MCF 10A (cell line): Measurements from ENCODE around the gene NR1H3. TPM values are rescaled to one million over a fixed set of nuclear protein-coding genes. Genes with fewer than 3 reads are reported as not detected.

Source experiments
- BruUV-seq: library from RNA; stranded (reverse); fragments of 400-500 nt; replicated peaks from 2 replicates; lab custom pipeline; 2021; lab: Mats Ljungman, UMichigan
- CTCF ChIA-PET: fragments of 300-600 bp; sonication (Branson Sonifier 250); formaldehyde crosslinking; extraction: SDS; loops from one replicate; lab custom pipeline; 2021; ENCODE audit warnings: antibody characterized with exemption, inconsistent platforms; lab: Yijun Ruan, JAX
- POLR2A ChIA-PET: fragments of 300-600, 350-650 bp; sonication (Branson Sonifier 250); formaldehyde crosslinking; extraction: SDS; loops from one replicate; lab custom pipeline; 2020; ENCODE audit warnings: antibody characterized with exemption, inconsistent platforms; lab: Yijun Ruan, JAX
- DNase-seq: peaks from one replicate; pipeline ENCODE4 v3.0.0-alpha.2; 2018; ENCODE audit not compliant: unreplicated experiment
- H3K27ac Mint-ChIP-seq: one replicate; pipeline ENCODE4 v1.8.0; 2022; ENCODE audit warnings: mild to moderate bottlenecking, low read depth, mixed read lengths; ENCODE audit not compliant: unreplicated experiment
- H3K27me3 Mint-ChIP-seq: one replicate; pipeline ENCODE4 v1.8.0; 2022; ENCODE audit warnings: mixed read lengths; ENCODE audit not compliant: insufficient read depth, unreplicated experiment
- H3K36me3 Mint-ChIP-seq: one replicate; pipeline ENCODE4 v1.8.0; 2022; ENCODE audit warnings: mild to moderate bottlenecking, moderate library complexity, mixed read lengths; ENCODE audit not compliant: insufficient read depth, unreplicated experiment
- H3K4me1 Mint-ChIP-seq: one replicate; pipeline ENCODE4 v1.8.0; 2022; ENCODE audit warnings: mixed read lengths; ENCODE audit not compliant: insufficient read depth, unreplicated experiment
- H3K4me3 Mint-ChIP-seq: one replicate; pipeline ENCODE4 v1.8.0; 2022; ENCODE audit warnings: mild to moderate bottlenecking, moderate library complexity, mixed read lengths; ENCODE audit not compliant: unreplicated experiment
- H3K9me3 Mint-ChIP-seq: one replicate; pipeline ENCODE4 v1.8.0; 2022; ENCODE audit warnings: mixed read lengths; ENCODE audit not compliant: unreplicated experiment
- intact Hi-C: fragments of 100-400 bp; cut with micrococcal nuclease; formaldehyde crosslinking; loops from 2 replicates; pipeline ENCODE4 v1.14.1; 2022
- total RNA-seq: library from RNA; stranded (reverse); gene quantifications from 2 replicates; pipeline ENCODE4 v1.2.3, GENCODE V29; 2022
- TF ChIP-seq, protein P1 (sequence below): fragments of 200-600 bp; IDR thresholded peaks from one replicate; pipeline ENCODE4 v1.8.0; 2022; ENCODE audit warnings: antibody characterized with exemption, mild to moderate bottlenecking; ENCODE audit not compliant: unreplicated experiment

Gene NR1H3
- total RNA-seq, 1 experiment from 2014 or later, result 17.8 TPM

DNA sequence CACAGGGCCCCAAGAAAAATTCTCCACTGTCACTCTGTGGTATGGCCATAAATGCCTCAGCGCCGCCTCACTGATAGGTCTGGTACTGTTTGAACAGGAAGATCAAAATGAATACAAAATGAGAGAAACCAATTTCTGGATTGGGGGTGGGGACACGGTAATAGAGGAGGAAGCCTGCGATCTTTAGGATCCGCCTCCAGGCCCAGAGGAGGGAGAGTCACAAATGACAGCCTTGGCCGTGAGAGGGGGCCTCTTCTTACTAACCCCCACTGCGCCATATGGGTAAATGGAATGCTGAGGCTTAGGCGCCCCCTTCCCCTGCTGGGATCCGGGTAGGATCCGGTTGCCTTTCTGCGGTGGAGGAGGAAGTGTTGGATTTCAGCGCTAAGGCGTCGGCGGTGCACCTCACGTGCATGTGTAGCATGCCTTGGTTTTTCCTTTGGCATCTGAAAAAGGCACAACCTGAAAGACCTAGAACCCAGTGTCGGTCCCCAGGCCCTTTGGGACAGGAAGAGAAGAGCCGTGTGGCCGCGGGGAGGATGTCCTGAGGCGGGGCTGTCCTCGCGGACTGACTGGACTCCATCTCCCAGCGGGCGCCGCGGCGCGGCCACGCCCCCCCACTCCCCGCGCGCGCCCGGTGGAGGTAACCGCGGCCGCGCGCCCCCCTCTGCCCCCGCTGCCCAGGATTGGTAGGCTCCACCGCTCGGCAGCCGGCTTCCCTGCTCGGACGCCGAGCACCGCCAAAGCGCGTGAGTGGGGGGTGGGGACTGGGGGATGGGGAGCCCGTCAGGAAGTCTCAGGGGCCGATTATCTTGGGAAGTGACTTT lies 11.4 kb downstream of the NR1H3 start:
- peak; percentile 84 for DNase-seq
- Mint-ChIP-seq H3K27me3 (no peaks in the 10 kb centered on the region), H3K4me3 (peak overlapping the region; percentile 85), H3K9me3 (no peaks in the 10 kb centered on the region), H3K27ac (peak overlapping the region; percentile 78), H3K36me3 (no peaks in the 10 kb centered on the region), H3K4me1 (peaks cover 16% of the 10 kb centered on the region)
- CTCF ChIA-PET, result no interaction called here
- TF ChIP-seq, protein P1, sequence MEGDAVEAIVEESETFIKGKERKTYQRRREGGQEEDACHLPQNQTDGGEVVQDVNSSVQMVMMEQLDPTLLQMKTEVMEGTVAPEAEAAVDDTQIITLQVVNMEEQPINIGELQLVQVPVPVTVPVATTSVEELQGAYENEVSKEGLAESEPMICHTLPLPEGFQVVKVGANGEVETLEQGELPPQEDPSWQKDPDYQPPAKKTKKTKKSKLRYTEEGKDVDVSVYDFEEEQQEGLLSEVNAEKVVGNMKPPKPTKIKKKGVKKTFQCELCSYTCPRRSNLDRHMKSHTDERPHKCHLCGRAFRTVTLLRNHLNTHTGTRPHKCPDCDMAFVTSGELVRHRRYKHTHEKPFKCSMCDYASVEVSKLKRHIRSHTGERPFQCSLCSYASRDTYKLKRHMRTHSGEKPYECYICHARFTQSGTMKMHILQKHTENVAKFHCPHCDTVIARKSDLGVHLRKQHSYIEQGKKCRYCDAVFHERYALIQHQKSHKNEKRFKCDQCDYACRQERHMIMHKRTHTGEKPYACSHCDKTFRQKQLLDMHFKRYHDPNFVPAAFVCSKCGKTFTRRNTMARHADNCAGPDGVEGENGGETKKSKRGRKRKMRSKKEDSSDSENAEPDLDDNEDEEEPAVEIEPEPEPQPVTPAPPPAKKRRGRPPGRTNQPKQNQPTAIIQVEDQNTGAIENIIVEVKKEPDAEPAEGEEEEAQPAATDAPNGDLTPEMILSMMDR, result no peak
- intact Hi-C loops, result loop anchor here (5.0 kb wide), 1 partner anchor 52 kb away; no protein-coding TSS in a partner anchor
- BruUV-seq, result TSS peak; percentile 22
- POLR2A ChIA-PET, result interaction anchor here (1.5 to 2.2 kb wide), 3 partner anchors 20 to 24 kb away, joined by 4 to 9 read pairs (median 8); partner anchors contain the start of gene ACP2

DNA sequence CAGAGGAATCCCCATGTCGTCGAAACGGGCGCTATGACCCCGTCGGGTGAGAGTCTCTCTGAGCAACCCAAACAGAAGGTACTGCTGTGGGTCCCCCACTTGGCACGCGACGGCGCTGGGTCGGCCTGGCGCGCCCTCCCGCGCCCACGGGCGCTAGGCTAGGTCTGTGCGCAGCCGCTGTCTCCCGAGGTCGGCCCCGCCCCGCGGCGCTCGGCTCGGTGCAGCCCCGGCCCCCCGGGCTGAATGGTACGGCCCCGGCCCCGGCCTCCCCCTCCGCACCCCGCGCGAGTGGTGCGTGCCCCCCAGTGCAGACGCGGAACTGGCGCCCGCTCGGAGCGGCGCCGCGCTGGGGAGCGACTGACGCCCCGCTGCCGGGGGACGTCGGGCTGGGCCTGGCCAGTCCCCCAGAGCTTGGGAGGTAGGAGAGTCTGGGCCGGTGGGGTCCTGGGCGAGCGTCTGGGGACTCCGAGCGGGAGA lies 12.1 kb downstream of the NR1H3 start, which contains the start of gene MADD:
Gene MADD, plus strand, starts transcription at position 305 of the 477 bp plus-strand sequence.
- peaks cover 3% of the 10 kb centered on the region for H3K36me3 Mint-ChIP-seq
- ChIA-PET CTCF (interaction anchor here (0.7 to 0.8 kb wide), 2 partner anchors 103 to 454 kb away, joined by 3 read pairs; no protein-coding TSS in a partner anchor), POLR2A (interaction anchor here (1.1 to 2.1 kb wide), 5 partner anchors 8 to 184 kb away, joined by 3 to 9 read pairs (median 8); partner anchors contain the start of genes ACP2 and DDB2)
- no peaks in the 10 kb centered on the region for H3K27me3 Mint-ChIP-seq
- H3K4me3 Mint-ChIP-seq, result peak within 1 kb of the TSS; percentile 85
- intact Hi-C loops, result loop anchor here (5.0 kb wide), 2 partner anchors 53 to 87 kb away; no protein-coding TSS in a partner anchor
- H3K9me3 Mint-ChIP-seq, result no peaks in the 10 kb centered on the region
- TF ChIP-seq, protein P1, result no peak
- no TSS peak for BruUV-seq
- peak; percentile 70 for DNase-seq
- H3K27ac Mint-ChIP-seq, result peak within 1 kb of the TSS; percentile 78
- peaks cover 16% of the 10 kb centered on the region for H3K4me1 Mint-ChIP-seq

DNA sequence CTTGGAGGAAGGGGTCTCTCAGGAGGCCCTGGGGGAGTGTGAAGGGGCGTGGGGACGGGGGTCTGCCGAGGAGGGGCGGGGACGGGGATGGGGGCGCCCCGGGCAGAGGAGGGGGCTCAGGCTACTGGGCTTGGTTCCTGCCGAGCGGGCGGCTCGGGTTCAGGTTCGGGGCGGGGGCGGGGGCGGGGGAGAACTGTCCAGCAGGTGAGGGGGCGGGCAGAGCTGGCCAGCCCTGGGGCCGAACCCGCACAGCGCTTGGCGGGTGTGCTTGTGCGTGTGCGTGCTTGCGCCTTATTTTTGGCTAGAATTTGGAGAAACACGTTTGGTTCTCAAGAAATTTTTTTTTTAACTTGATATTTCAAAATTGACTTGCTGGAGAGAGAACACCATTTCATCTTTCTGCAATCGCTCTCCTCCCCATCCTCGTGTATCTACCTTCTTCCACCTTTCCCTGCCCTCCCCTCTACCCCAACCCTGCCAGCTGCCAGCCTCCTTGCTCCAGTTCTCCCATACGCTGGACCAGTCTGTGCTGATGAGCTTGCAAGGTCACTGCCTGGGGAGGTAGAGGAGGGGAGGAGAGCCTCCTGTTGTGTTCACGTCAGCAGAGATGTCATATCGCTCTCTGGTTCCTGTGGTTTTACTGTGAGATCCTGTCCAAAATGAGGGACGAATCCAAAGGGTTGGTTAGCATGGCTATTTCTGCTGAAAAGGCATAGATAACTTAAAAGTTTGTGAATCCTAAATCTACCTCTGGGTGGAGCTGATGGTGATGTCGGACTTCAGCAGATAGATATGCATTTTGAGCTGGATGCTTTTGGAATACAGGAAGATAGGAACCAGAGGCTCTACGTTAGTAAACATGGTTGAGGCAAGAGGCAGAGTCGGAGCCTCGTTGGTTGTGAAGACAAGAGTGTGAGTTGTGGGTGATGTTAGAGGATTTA lies 12.8 kb downstream of the NR1H3 start:
- no peaks in the 10 kb centered on the region for H3K9me3 Mint-ChIP-seq
- peak; percentile 47 for DNase-seq
- peak overlapping the region; percentile 85 for H3K4me3 Mint-ChIP-seq
- ChIA-PET POLR2A (interaction anchor here (0.5 to 2.2 kb wide), 19 partner anchors 9 to 183 kb away, joined by 3 to 9 read pairs (median 4); partner anchors contain the start of genes ACP2, DDB2 and NR1H3), CTCF (interaction anchor here (0.7 to 2.6 kb wide), 10 partner anchors 10 to 455 kb away, joined by 3 to 7 read pairs (median 3); partner anchors contain the start of gene NR1H3)
- H3K4me1 Mint-ChIP-seq, result peaks cover 16% of the 10 kb centered on the region
- H3K27me3 Mint-ChIP-seq, result no peaks in the 10 kb centered on the region
- TF ChIP-seq, protein P1, result peak; percentile 13
- no peak overlapping the region for H3K27ac Mint-ChIP-seq
- H3K36me3 Mint-ChIP-seq, result peaks cover 10% of the 10 kb centered on the region
- no TSS peak for BruUV-seq
- intact Hi-C loops, result loop anchor here (5.0 kb wide), 1 partner anchor 87 kb away; no protein-coding TSS in a partner anchor
